AG10803 (cell line): Measurements from ENCODE around the gene USP36.
"Not testable (repeated sequence)": the region's sequence is repeated elsewhere in the genome, so short reads cannot be mapped to it uniquely, and the experiment has no call there.

Experiments
- DNase-seq: peaks from one replicate; pipeline ENCODE4 v3.0.0; 2010; ENCODE audit warnings: low read depth
- H3K4me3 ChIP-seq: 2 replicates; pipeline ENCODE4 v1.5.1; 2011; ENCODE audit warnings: mild to moderate bottlenecking, low read length, control low read depth
- CTCF ChIP-seq: conservative IDR thresholded peaks from 2 replicates; pipeline ENCODE4 v1.5.1; 2011; ENCODE audit warnings: mild to moderate bottlenecking, low read length, control low read depth, inconsistent platforms

Gene USP36

DNA sequence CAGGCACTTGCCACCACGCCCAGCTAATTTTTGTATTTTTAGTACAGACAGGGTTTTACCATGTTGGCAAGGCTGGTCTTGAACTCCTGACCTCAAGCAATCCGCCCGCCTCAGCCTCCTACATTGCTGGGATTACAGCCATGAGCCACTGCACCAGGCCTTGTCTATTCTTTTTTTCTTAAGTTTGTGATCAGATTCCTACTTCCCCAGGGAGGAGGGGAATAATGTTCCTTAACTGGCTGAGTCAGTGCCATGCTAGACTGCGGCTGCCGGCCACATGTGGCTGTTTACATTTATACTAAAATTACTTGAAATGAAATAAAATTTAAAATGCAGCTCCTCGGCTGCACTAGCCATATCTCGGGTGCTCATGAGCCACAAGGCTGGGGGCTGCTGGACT lies 27.8 kb upstream of the USP36 start:
- no peak overlapping the region for H3K4me3 ChIP-seq
- TF ChIP-seq CTCF: no peak
- DNase-seq: peak; percentile 83

GRCh38 chr17:78867046-78867445 lies 26.4 kb upstream of the USP36 start:
- H3K4me3 ChIP-seq, DNase-seq: not testable (repeated sequence)

- DNase-seq: peak; percentile 68
- TF ChIP-seq CTCF: peak; percentile 95
- H3K4me3 ChIP-seq: no peak overlapping the region
These were observed 25.2 kb upstream of the USP36 start for GRCh38 chr17:78865682-78866390.

DNA sequence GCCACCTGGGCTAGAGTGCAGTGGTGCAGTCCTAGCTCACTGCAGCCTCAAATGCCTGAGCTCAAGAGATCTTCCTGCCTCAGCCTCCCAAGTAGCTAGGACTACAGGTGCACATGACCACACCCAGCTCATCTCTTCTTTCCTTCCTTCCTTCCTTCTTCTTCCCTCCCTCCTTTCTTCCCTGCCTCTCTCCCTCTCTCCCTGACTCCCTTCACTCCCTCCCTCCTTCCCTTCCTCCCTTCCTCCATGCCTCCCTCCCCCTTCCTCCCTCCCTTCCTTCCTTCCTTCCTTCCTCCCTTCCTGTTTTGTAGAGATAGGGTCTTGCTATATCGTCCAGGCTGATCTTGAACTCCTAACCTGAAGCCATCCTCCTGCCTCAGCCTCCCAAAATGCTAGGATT lies 23.5 kb upstream of the USP36 start:
- H3K4me3 ChIP-seq: no peak overlapping the region
- TF ChIP-seq CTCF: no peak
- no peak for DNase-seq

- peak; percentile 95 for DNase-seq
- H3K4me3 ChIP-seq: peak overlapping the region; percentile 23; the same call in 1 of the 2 replicates
- TF ChIP-seq CTCF: no peak
These were observed 21.7 kb upstream of the USP36 start for GRCh38 chr17:78862073-78863023.

DNA sequence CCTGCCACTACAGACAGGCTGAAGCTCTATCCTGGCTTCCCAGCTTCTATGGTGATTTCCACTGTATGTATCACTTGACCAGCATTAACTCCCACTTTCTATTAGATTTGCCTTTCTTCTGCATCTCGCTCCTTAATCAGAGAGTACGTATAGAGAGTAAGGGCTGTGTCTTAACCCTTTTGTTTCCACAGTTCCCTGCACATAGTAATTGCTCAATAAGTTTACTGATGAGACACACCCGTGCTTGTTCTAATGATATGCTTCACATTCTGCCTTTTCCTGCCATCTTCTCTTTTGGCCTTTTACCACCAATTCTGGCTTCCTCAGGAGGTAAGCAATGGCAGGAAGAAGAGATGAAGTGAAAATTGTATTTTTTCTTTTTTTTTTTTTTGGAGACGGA lies 20.6 kb upstream of the USP36 start:
- DNase-seq: no peak
- no peak for TF ChIP-seq CTCF
- H3K4me3 ChIP-seq: no peak overlapping the region

GRCh38 chr17:78859051-78859450 lies 18.4 kb upstream of the USP36 start:
- DNase-seq: no peak
- no peak for TF ChIP-seq CTCF
- no peak overlapping the region for H3K4me3 ChIP-seq
